ENCODE measurements around the gene MGA.

DNA sequence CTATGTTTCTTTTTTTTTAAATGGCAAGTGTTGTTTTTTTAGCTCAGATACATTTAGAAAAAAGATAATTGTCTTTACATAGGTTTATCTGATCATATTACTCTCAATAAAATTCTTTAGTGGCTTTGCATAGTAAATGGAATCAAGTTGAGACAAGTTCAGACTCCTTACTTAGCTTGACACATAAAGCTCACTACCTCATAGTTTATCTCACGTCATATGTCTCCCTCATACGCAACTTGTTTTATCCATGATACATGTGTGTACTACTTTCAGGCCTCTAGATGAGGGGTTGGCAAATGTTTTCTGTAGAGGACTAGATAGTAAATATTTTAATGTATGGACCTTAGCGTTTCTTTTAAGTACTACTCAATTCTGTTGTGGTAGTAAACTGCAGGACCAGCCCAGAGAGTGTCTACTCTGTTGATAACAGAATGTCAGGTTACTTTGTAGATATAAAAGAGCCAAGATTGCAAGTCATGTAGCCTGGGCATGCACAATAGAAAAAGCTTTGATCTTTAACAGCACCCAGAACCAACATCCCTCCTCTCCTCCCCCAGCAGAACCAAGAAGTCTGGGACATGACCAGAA is 28.2 kb upstream of the MGA start:
- TF ChIP-seq, protein P1, sequence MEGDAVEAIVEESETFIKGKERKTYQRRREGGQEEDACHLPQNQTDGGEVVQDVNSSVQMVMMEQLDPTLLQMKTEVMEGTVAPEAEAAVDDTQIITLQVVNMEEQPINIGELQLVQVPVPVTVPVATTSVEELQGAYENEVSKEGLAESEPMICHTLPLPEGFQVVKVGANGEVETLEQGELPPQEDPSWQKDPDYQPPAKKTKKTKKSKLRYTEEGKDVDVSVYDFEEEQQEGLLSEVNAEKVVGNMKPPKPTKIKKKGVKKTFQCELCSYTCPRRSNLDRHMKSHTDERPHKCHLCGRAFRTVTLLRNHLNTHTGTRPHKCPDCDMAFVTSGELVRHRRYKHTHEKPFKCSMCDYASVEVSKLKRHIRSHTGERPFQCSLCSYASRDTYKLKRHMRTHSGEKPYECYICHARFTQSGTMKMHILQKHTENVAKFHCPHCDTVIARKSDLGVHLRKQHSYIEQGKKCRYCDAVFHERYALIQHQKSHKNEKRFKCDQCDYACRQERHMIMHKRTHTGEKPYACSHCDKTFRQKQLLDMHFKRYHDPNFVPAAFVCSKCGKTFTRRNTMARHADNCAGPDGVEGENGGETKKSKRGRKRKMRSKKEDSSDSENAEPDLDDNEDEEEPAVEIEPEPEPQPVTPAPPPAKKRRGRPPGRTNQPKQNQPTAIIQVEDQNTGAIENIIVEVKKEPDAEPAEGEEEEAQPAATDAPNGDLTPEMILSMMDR (IDR thresholded peaks at IDR 0.05; ENCODE audit: low read depth, low read length, poor library complexity, severe bottlenecking), result no peak
- no peak for TF ChIP-seq EZH2phosphoT487 (IDR thresholded peaks at IDR 0.05; ENCODE audit: borderline replicate concordance, low read length)

Data from DOHH2 (cell line).